HepG2 (cell line): Measurements from ENCODE around the gene HPCAL1. TPM values are rescaled to one million over a fixed set of nuclear protein-coding genes. Genes with fewer than 3 reads are reported as not detected.

Experiments used
- AGO1 ChIP-seq: fragments of 200-400 bp; formaldehyde crosslinking; IDR thresholded peaks from 2 replicates; pipeline ENCODE4 v1.6.1; 2017; ENCODE audit warnings: mild to moderate bottlenecking, low read depth, low read length, moderate library complexity; ENCODE audit not compliant: poor library complexity, severe bottlenecking
- AKAP8 ChIP-seq: sonication (generic); formaldehyde crosslinking; IDR thresholded peaks from 2 replicates; pipeline ENCODE4 v1.5.1; 2020; ENCODE audit warnings: mild to moderate bottlenecking, missing genetic modification reagents
- ARNT2 ChIP-seq: sonication (generic); formaldehyde crosslinking; IDR thresholded peaks from 2 replicates; pipeline ENCODE4 v1.8.0; 2022; ENCODE audit warnings: mild to moderate bottlenecking, low read depth, missing genetic modification reagents, moderate library complexity
- HMGXB4 ChIP-seq, 2 experiments: sonication (generic) in 1 of 2; formaldehyde crosslinking in 1 of 2; IDR thresholded peaks; 2 replicates each; pipeline versions ENCODE4 v1.4.0 to v1.6.1; 2018 to 2020; ENCODE audit warnings: missing genetic modification reagents in 2 of 2, borderline replicate concordance in 1 of 2, low read depth in 1 of 2, mild to moderate bottlenecking in 1 of 2, missing biosample characterization in 1 of 2
- MEIS1 ChIP-seq: sonication (generic); formaldehyde crosslinking; IDR thresholded peaks from 2 replicates; pipeline ENCODE4 v1.9.0; 2021; ENCODE audit warnings: mild to moderate bottlenecking, missing genetic modification reagents, moderate library complexity, borderline replicate concordance
- NCOR1 ChIP-seq: fragments of 200-600 bp; sonication (generic); IDR thresholded peaks from 2 replicates; pipeline ENCODE4 v1.7.0; 2017; ENCODE audit warnings: antibody characterized with exemption, low read length, borderline replicate concordance
- POLR2AphosphoS2 ChIP-seq: IDR thresholded peaks from 2 replicates; pipeline ENCODE4 v1.6.1; 2011; ENCODE audit warnings: low read depth, low read length, improper control_type of control experiment
- SMC3 ChIP-seq: IDR thresholded peaks from 2 replicates; pipeline ENCODE4 v1.6.1; 2011; ENCODE audit warnings: low read length, improper control_type of control experiment
- SNAPC2 ChIP-seq: sonication (generic); formaldehyde crosslinking; IDR thresholded peaks from 2 replicates; pipeline ENCODE4 v1.8.1; 2022; ENCODE audit warnings: mild to moderate bottlenecking, missing genetic modification reagents
- SSRP1 ChIP-seq: IDR thresholded peaks from 2 replicates; pipeline ENCODE4 v1.6.1; 2016; ENCODE audit warnings: control low read depth
- SYNCRIP ChIP-seq: fragments of 200-400 bp; formaldehyde crosslinking; IDR thresholded peaks from 2 replicates; pipeline ENCODE4 v1.6.1; 2018; ENCODE audit warnings: mild to moderate bottlenecking, low read depth, low read length; ENCODE audit not compliant: insufficient read depth
- YEATS4 ChIP-seq: sonication (generic); formaldehyde crosslinking; IDR thresholded peaks from 2 replicates; pipeline ENCODE4 v1.4.0; 2020; ENCODE audit warnings: missing genetic modification reagents, borderline replicate concordance
- YY1 ChIP-seq: IDR thresholded peaks from 2 replicates; pipeline ENCODE4 v1.6.1; 2011; ENCODE audit warnings: low read length, low read depth, moderate library complexity, mild to moderate bottlenecking; ENCODE audit not compliant: insufficient read depth, insufficient replicate concordance
- ZGPAT ChIP-seq: IDR thresholded peaks from 2 replicates; pipeline ENCODE4 v1.6.1; 2016; ENCODE audit warnings: mild to moderate bottlenecking
- ZNF18 ChIP-seq: sonication (generic); formaldehyde crosslinking; IDR thresholded peaks from 2 replicates; pipeline ENCODE4 v1.8.0; 2022; ENCODE audit warnings: mild to moderate bottlenecking, missing genetic modification reagents; ENCODE audit not compliant: insufficient replicate concordance
- ZNF382 ChIP-seq: sonication (generic); formaldehyde crosslinking; IDR thresholded peaks from 2 replicates; pipeline ENCODE4 v1.5.0; 2020; ENCODE audit warnings: missing genetic modification reagents, mild to moderate bottlenecking, borderline replicate concordance
- ZNF431 ChIP-seq: sonication (generic); formaldehyde crosslinking; IDR thresholded peaks from 2 replicates; pipeline ENCODE4 v1.9.0; 2022; ENCODE audit warnings: missing genetic modification reagents, low read depth, mild to moderate bottlenecking, borderline replicate concordance
- ZNF574 ChIP-seq: sonication (generic); formaldehyde crosslinking; IDR thresholded peaks from 2 replicates; pipeline ENCODE4 v1.4.0; 2020; ENCODE audit warnings: missing genetic modification reagents
- ZNF605 ChIP-seq: sonication (generic); formaldehyde crosslinking; IDR thresholded peaks from 2 replicates; pipeline ENCODE4 v1.8.0; 2022; ENCODE audit warnings: mild to moderate bottlenecking, missing genetic modification reagents
- ZNF747 ChIP-seq: sonication (generic); formaldehyde crosslinking; IDR thresholded peaks from 2 replicates; pipeline ENCODE4 v1.8.1; 2023; ENCODE audit warnings: missing genetic modification reagents, mild to moderate bottlenecking, borderline replicate concordance
- ZNF788 ChIP-seq: sonication (generic); formaldehyde crosslinking; IDR thresholded peaks from 2 replicates; pipeline ENCODE4 v1.5.0; 2020; ENCODE audit warnings: mild to moderate bottlenecking, missing genetic modification reagents, borderline replicate concordance
- polyA plus RNA-seq, 8 experiments: library from polyadenylated mRNA; depleted of rRNA in 3 of 8; stranded (reverse) in 7 of 8; unstranded in 1 of 8; fragments of >200 nt; fragmentation: Illumina TruSeq in 4 of 8; extraction: Trizol in 4 of 8; gene quantifications; 2 replicates each; pipeline versions ENCODE4 v1.2.1 to v1.2.3, GENCODE V29; 2011 to 2016; ENCODE audit warnings: low read depth in 4 of 8, missing spikeins in 1 of 8, mixed read lengths in 1 of 8; ENCODE audit not compliant: insufficient read depth in 1 of 8
- total RNA-seq, 5 experiments: library from RNA; depleted of rRNA; stranded (reverse); fragments of >200 nt; fragmentation: Illumina TruSeq; extraction: Trizol; gene quantifications; 2 replicates each; pipeline ENCODE4 v1.2.3, GENCODE V29; 2016; ENCODE audit warnings: low read depth in 1 of 5

Gene HPCAL1
- total and polyA plus RNA-seq, 2 of the 13 experiments (the other 11 are each of a cell fraction or from before 2014, with no cell fraction given) = 29.5 to 29.9 TPM

GRCh38 chr2:10303694-10304378, 1.1 kb downstream of the HPCAL1 start (continued):
- peak; percentile 35; the same call in 1 of the 2 replicates for TF ChIP-seq ZNF574
- TF ChIP-seq YY1 = peak; percentile 30
- TF ChIP-seq ZNF747 (CRISPR knock-in tag) = no peak
- TF ChIP-seq AKAP8 (CRISPR knock-in tag) = 0 out of 2 replicates have a peak, but pooled peaks have one; percentile 57
- peak; percentile 41; the same call in 1 of the 2 replicates for TF ChIP-seq SSRP1 (CRISPR knock-in tag)
- TF ChIP-seq ZNF605 (CRISPR knock-in tag) = 0 out of 2 replicates have a peak, but pooled peaks have one; percentile 20
- TF ChIP-seq ZNF431 = no peak
- peak; percentile 34; the same call in 1 of the 2 replicates for TF ChIP-seq ARNT2 (CRISPR knock-in tag)
- TF ChIP-seq SYNCRIP = no peak
- peak; percentile 52; the same call in 1 of the 2 replicates for TF ChIP-seq ZGPAT (CRISPR knock-in tag)
- TF ChIP-seq NCOR1 = no peak
- peak; percentile 50 to 51; a peak in 2 of 4 replicates for TF ChIP-seq HMGXB4 (CRISPR knock-in tag; IDR thresholded peaks at IDR 0.05; ENCODE audit: borderline replicate concordance in 1 of 2, low read depth in 1 of 2)
- peak; percentile 49 for TF ChIP-seq YEATS4 (CRISPR knock-in tag)
- TF ChIP-seq SNAPC2 (CRISPR knock-in tag) = 0 out of 2 replicates have a peak, but pooled peaks have one; percentile 57
- TF ChIP-seq ZNF382 (CRISPR knock-in tag) = no peak
- TF ChIP-seq ZNF788 = no peak
- TF ChIP-seq ZNF18 (CRISPR knock-in tag) = peak; percentile 66
- no peak for TF ChIP-seq SMC3
- TF ChIP-seq AGO1 = peak; percentile 26
- TF ChIP-seq POLR2AphosphoS2 = no peak
- TF ChIP-seq MEIS1 (CRISPR knock-in tag) = no peak
